Epidermal melanocyte (primary cell): ENCODE data around the gene MROH2A.

Experiments
- DNase-seq: peaks from one replicate; pipeline ENCODE4 v3.0.0; 2011; ENCODE audit warnings: low spot score; ENCODE audit not compliant: insufficient read length

The MROH2A gene

DNA sequence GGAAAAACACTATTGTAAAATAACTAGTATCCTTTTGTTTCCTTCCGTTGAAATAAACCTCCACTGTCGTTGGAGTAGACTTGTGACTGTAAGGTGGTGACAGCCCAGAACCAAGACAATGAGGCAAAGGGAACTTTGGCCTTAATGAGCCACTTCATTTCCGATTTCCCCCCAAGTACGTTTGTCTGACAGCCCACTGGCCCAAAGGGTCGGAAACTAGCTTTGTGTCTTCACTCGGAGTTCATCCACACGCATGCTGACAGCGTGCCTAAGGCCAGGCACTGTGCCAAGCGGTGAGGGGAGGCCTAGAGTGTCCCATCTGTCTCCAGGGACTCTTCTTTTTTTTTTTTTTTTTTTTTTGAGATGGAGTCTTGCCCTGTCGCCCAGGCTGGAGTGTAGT lies 55.2 kb downstream of the MROH2A start:
- no peak for DNase-seq

DNA sequence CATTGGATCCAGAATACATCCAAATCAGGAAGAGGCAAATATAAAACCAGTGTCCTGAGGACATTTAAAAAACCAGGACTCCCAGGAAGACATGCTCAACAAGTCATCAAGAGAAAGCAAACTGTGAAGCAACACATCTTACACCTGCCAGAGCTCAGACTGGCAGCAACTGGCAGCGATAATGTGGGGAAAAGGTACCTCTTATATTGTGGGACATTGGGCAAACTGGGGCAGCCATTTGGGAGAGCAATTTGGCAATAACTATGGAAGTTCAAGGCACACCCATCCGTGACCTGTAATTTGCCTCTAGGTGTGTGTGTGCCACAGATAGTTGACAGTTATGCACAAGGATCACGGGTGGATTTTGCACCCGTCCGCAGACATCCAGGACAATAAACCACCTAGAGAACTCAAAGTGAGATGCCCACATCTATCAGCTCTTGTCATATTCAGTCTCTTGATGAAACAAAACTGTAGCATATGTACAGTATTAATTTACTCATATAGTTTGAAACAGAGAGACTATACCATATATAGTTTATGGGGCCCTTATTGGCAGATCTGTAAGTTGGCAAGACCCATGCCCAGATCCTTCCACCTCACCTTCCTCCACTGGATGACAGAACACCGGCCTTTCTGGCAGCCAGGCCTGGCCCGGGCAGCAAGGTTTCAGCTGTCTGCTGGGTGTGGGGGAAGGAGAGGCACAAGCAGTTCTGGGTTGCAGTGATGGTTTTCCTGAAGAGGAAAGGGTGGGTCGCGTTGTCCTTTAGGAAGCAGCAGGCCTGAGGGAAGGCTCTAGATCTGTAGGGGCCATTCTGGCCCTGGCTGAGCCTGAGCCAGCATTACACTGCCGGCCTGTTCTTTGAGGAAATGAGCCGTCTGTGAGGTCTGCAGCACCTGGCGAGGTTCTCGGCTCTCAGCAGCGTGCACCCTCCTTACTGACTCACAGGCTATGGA lies 57.4 kb downstream of the MROH2A start:
- no peak for DNase-seq

DNA sequence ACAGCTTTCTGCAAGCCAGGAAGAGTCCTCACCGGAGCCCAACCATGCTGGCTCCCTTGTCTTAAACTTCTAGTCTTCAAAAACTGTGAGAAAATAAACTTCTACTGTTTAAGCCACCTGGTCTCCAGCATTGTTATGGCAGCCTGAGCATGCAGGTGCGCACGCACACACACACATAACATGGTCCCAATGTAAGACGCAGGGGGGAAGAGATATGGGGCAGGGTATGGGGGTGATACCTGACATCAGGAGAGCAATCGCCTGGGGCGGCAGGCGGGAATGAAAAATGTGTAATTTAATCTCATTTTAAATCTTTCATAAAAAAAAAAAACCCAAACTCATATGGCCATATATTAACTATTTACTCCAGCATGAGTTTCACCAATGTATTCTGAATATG lies 58.2 kb downstream of the MROH2A start:
- no peak for DNase-seq

DNA sequence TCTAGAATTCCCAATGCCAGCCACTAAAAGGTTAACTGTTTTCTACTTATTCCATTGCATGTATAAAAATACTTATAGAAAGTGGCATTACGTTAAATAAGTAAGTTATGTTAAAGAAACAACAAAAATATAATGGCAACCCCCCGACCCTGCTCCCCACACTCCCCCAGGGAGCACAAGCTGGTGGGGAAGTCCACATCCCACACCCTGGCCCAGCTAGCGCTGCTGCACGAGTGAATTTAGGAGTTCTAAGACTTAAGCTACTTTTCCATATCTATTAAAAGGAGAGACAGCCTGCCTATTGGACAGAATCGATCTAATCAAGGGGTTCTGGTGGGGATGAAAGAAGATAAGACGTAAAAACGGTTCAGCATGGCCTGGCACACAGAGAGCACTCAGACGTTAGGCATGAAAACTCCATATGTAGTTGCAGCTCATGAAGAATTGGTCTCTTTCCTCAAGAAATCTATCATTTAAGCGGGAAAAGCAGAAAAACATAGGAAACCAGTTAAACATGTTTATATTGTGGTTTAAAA lies 59.6 kb downstream of the MROH2A start:
- no peak for DNase-seq

DNA sequence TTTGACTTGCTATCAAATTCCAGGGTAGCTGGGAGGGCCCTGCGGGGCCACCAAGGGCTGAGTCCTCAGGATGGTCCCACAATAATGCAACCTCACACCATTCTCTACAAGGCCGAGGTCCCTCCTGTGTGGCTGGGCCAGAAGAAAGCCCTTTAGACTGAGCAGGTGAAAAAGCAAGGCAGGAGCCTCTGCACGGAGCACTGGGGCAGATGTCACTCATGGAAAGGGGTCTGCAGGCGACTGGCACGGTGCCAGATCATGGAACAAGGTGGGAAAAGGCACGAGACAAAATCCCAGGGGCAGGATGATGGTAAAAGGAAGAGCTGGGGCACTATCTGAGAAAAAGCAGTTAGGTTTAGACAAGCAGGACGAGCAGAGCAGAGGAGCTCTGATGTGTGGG lies 60.1 kb downstream of the MROH2A start:
- DNase-seq = no peak

DNA sequence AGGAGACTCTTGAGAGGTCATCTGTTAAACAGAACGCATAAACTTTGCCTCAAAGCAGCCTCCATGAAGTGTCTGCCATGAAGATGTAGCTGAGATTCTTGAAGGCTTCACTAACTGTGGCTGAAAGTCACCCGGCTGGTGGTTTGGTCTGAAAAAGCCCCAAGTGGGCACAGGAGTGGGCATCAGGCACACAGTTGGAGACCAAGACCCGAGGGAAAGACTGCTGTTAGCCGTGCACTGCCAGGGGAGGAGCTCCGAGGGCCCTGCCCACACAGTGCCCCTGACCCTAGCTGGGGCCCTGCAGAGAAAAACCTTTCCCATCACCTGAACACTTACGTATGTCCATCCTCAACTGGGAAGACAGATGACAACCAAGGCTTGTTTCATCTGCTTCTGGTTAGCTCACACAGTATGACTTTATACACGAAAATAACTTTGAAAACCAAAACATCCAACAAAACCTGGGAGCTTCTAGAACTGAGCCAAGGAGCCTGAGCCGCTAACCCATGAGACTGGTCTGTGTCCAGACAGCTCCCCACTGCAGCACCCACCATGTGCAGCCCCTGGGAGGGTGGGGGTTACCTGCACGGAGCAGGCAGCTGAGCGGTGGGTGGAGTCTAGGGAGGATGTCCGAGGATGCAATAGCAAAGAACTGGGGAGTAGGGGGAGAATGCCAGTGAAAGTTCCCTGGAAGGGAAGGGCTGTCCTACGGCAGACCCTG lies 60.8 kb downstream of the MROH2A start:
- no peak for DNase-seq

DNA sequence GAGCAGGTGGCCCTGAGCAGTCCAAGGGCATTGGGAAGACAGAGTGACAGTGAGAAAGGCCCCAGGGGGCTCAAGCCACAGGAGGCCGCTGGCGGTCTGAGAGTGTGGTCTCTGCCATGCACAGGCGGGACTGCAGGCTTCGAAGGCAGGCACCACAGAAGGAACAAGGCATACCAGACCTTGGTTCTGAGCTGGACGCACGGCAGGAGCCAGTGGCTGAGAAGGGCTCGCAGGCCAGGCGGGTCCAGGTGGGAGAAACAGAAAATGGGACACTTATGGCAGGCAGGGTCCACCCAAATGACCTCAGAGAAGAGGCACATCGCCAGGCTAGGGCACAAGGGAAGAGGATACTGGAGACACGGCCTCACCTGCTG lies 61.3 kb downstream of the MROH2A start:
- DNase-seq = no peak

DNA sequence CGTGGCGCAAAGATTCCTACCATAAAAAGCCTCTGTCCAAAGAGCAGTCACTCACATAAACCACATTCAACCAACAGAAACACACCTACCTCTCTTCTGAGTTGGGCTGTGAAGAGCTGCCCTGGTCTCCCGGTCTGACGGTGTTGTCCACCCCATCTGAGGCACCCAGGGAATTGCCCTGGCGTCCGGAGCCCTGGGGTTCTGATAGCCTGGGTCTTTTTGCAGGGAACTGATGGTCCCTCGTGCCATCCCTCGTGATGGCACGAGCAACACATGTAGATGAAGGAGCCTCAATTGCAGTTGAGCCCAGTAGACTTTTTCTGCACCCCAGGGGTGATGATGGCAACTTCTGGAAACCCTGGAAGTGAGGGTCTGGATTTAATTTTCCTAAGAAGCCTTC lies 62.4 kb downstream of the MROH2A start:
- DNase-seq = no peak

DNA sequence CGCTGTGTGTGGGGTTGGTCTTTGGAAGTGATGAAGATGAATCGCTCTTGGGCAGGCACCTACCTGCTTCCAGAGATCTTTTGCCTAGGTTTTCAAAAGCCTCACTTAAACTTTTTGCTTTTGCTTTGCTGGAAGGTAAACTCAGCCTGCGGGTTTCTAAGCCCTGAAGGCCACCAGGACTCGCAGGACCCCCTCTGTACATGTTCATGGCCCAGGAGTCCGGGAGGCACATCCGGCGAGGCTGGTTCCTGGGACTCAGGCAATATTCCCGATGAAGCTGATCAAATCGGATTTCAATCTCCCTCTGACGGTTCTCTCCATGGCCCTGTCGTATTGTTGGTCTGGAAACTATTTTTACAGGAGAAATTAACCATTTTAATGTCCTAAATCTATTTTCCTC lies 63.1 kb downstream of the MROH2A start:
- no peak for DNase-seq

DNA sequence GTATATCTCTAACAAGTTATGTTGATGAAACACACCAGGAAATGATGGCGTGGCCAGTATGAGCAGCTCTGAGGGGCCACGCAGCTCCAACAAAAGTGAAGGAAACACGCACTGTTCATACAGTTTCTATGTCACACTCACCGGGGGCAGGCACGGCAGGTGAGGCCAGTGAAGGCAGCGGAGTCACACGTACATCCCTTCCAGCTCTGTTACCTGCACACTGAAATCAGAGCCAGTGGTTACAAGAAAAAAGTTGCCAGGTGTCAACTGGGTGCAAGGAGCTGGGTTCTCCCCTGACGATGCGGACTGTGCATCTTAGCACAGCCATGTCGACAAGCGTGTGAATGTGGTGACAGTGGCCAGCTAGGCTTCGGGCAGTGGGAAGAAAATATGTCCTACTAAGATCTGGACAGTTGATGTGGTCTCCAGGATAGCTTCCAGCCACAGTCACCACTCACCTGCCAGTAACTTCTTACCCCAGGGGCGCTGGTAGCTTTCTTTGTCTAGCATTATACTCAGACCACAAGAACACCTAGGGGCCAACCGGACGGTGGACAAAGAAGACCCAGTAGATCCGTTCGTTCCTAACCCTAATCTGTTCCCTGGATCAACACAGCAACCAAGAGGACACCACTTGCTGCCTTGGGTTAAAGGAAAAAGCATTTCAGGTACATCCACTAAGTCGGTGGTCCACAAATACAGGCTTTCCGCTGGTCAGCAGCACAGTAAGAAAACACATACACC lies 66.1 kb downstream of the MROH2A start:
- no peak for DNase-seq

DNA sequence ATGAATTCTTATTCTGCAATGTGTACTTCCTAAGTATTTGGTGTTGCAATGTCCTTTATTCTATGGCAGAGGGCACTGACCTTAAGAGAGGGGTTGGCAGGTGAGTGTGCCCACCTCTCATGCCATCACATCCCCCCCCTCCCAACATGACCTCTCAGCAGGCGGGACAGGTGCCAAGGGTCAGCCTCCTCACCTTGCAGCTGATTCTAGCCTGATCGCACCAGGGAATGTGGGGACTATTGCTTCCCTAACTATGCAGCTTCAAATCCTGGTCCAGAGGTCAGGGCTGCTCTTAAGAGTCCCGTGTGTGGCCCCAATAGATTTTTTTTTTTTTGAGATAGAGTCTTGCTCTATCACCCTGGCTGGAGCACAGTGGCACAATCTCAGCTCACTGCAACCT lies 66.7 kb downstream of the MROH2A start:
- no peak for DNase-seq

DNA sequence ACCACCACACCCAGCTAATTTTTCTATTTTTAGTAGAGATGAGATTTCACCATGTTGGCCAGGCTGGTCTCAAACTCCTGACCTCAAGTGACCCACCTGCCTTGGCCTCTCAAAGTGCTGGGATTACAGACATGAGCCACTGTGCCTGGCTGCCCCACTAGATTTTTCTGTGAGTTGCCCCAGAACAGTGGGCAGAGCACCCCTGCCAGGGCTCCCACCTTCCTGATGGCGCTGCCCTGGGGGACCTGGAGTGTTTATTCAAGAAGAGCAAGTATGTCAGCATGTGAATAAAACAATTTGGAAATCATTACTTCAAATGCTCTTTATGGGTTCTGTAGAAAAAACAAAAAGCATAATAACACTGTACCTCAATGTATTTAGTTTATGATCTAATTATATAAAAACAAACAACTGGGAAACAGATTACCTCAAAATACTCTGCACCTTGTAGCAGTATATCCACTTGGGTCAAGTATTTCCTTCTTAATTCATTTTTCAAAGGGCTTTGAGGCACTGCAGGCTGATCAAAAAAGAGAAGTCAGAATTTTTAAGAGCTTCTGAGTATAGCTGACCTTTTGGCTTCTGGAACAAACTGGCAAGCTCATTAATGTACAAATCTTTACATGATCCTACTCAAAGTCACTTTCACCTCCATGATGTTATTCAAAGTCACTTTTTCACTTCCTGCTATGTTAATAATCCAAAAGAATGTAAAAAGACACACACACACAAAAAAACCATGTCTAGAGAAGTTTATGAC lies 67.4 kb downstream of the MROH2A start:
- no peak for DNase-seq

DNA sequence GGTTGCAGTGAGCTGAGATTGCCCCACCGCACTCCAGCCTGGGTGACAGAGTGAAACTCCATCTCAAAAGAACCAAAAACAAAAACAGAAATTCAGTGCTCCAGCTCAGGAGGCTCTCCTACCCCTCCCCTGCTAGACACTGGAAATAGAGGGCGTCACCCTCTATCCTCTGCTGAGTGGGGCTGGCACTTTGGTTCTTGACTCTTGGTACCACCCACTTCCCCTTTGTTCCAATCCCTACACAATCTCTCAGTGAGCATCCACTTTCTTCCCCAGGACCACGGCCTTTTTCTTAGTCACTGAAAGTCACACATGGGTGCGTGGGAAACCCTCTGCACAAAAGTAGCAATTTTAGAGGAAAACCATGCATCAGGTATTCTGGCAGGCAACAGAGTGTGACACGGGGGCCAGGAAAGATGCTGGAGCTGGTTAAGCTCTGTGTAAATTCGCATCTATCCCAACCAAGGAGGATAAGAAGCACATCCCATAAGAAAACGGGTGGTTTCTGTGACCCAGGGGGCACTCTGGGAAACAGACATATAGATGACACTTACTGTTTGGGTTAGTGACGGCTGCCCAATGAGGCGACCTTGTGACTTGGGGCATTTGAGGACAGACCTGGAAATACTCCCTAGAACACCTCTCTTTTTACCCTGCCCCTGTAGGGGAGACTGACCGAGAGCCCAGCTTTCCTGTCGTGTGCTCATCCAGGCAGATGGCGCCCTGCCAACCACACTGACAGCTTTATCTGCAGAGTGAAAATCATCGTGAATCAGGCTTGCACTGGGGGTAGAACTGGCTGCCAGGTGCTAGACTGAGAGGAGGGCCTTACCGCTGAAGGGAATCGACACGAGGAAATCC lies 68.5 kb downstream of the MROH2A start:
- DNase-seq = no peak

DNA sequence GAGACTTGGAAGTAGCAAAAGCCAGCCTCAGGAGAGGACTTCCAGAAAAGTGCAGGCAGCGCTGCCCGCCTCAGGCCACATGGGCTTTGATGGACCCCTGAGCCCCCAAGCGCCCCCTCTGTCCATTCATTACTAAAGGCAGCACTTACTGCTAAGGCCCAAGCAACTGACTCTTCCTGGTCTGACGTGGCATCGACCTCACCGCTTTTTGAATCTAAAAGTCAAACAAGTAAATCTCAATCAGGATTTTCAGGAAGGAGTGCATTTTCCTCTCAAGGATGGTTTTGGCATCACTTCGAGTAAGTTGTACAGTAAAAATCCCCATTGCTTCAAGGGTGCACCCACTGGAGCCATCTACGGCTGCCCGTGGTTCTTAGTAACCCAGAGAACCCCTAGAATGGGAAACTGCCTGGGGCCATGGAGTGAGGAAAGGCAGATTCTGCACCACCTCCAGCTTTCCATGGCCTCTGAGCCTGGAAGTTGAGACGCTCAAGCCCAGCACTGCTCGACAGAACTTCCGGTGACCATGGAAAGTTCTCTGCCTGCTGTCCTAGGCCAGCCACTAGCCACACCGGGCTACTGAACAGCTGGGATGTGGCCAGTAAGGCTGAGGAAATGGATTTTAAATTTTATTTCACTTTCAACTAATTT lies 69.2 kb downstream of the MROH2A start:
- no peak for DNase-seq

DNA sequence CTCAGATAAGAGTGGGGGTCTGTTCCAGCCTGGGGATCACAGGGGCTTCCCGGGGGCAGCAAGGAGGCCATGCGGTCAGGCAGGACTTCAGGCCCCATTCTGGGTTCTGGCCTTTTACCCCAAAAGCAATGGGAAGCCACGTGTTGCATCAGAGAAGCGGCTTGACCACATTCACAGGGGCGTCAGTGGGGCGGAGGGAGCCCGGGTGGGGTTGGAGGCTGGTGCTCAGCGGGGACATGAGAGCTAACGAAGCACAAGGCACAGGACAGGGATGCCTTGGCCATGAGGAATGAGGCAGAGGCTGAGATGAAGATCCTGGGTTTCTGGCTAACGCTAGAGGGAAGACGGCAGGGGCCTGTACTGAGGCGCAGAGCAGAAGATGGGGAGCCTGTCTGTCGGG lies 70.1 kb downstream of the MROH2A start:
- no peak for DNase-seq

DNA sequence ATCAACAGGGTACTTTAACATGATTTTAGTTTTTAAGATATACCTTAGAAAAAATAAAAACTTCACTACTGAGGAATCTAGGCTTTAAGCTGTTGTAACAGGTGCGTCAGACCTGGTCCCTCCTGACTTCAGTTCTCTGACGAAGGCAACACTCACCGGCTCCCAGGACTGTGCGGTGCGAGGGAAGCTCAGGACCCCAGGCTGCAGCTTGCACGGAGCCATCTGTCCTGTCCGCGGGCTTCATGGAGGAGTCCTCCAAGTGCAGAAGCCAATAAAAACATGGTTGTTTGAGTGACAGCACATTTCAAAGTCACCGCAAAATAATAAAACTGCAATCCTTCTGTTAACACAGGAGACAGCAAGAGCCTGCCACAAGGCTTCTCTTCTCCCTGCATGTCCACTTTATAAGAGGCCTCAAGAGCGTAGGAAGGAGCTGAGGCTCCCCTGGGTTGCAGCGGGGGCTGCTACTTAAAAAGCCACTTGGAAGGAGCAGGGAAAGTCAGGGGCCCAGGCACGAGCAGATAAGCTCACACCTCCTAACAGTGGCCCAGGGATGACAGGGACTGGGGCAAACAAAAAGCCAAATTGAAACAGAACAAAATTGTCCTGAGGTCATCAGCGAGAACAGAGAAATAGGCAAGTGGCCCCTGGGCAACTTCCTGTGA lies 71.6 kb downstream of the MROH2A start:
- DNase-seq = no peak

DNA sequence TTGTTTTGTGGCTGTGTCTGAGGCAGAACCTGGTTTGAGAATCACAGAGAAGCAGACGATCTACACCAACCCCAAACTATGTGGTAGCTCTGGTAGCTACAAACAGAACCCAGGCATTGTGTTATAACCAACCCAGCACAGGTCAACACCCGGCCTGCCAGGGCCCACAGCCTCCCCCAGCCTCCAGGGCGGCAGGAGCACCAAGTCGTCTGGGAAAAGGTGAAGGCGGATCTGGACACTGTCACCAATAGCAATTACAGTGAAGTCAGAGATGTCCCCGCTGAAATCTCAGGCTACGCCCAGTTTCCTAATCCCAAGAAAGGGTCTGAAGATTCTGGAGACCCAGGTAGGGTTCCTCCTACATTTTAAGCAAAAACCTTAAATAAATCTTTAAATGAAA lies 72.6 kb downstream of the MROH2A start:
- no peak for DNase-seq

DNA sequence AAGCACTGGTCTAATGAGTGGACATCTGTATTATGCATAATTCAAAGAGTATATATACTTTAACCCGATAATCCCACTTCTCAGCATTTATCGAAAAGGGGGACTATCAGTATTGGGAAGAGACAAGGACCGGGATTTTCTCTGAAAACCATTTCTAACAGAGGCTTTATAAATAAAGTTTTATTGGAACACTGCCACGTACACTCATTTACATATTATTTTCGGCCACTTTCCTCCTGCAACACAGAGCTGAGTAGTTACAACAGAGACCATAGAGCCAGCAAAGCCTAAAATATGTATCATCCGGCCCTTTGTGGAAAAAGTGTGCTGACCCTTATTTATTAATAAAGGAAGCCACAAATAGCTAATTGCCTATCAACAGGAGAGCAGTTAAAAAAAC lies 73.0 kb downstream of the MROH2A start:
- no peak for DNase-seq

DNA sequence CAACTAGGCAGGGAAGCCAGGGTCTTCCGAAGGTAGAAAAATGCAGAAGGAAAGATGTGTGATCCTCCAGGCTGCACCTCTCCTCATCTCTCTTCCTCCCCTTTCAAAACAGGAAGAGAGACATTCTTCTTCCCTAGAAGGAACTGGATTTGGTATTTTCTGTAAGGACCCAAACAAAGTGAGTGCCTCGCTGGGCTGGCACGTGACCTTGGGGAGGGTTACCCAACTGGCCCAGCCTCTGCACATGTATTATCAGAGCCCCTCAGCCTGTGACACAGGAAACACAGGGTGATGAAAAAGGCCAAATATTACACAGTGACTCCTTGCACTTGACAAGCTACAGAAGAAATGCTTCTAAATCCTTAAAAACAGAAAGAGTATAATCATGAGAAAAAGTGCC lies 73.9 kb downstream of the MROH2A start:
- DNase-seq = no peak
